Gastrocnemius medialis (tissue), 4 donors: Measurements from ENCODE around the gene ELP2.

Source experiments
- POLR2A ChIP-seq, 2 donors: fragments of 450-650 bp; IDR thresholded peaks; one replicate each; pipeline ENCODE4 v1.6.1; 2017; ENCODE audit warnings: antibody characterized with exemption in 2 of 2, mild to moderate bottlenecking in 2 of 2, moderate library complexity in 2 of 2
- TF ChIP-seq, protein P1 (sequence below), 5 experiments: fragments of 450-650 bp in 3 of 5; fragments of 200-600 bp in 2 of 5; sonication (generic) in 2 of 5; IDR thresholded peaks in 4 of 5; conservative IDR thresholded peaks in 1 of 5; 1 replicate in 4 of 5; 2 replicates in 1 of 5; pipeline ENCODE4 v1.5.1; 2016 to 2019; ENCODE audit warnings: antibody characterized with exemption in 5 of 5, mild to moderate bottlenecking in 3 of 5, moderate library complexity in 3 of 5

DNA sequence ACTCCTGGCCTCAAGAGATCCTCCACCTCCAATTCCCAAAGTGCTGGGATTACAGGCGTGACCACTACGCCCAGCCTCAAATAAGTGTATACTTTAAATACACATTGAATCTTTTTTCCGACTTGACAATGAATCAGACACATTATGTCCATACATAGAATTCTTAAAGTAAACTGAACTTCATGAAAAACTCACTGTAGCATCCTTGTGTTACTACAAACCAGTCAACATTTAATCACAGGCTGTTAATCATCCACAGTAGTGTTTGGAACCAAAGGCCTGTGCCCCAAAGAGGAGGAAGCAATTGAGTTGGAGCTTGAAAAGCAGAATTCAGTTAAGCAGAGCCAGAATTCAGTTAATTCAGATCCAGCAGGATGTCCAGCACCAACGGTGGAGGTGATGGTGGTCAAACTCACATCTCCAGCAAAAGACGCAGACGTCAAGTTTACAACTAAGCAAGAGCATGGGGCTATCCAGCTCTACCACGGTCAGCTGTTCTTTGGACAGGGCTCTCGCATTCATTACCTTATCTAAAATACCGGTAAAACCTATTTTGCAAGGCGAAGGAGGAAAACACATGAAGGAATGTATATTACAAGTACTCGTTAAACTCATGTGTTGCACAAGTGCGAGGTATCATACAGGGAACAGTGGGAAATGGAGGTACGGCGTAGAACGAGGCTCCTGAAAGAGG is 1.7 kb upstream of the ELP2 start:
- TF ChIP-seq POLR2A (IDR thresholded peaks at IDR 0.05) = no peak
- TF ChIP-seq, protein P1, sequence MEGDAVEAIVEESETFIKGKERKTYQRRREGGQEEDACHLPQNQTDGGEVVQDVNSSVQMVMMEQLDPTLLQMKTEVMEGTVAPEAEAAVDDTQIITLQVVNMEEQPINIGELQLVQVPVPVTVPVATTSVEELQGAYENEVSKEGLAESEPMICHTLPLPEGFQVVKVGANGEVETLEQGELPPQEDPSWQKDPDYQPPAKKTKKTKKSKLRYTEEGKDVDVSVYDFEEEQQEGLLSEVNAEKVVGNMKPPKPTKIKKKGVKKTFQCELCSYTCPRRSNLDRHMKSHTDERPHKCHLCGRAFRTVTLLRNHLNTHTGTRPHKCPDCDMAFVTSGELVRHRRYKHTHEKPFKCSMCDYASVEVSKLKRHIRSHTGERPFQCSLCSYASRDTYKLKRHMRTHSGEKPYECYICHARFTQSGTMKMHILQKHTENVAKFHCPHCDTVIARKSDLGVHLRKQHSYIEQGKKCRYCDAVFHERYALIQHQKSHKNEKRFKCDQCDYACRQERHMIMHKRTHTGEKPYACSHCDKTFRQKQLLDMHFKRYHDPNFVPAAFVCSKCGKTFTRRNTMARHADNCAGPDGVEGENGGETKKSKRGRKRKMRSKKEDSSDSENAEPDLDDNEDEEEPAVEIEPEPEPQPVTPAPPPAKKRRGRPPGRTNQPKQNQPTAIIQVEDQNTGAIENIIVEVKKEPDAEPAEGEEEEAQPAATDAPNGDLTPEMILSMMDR (IDR thresholded peaks at IDR 0.05 in 4 of 5, conservative IDR thresholded peaks at IDR 0.05 in 1 of 5) = no peak
